Endothelial cell of hepatic sinusoid (primary cell): ENCODE results near the gene APOL6.

Experiments used
- in situ Hi-C: cut with HindIII; loops from 2 replicates; pipeline ENCODE4 v1.10.0; 2017; ENCODE audit warnings: low sequenced_read_pairs

APOL6 gene

DNA sequence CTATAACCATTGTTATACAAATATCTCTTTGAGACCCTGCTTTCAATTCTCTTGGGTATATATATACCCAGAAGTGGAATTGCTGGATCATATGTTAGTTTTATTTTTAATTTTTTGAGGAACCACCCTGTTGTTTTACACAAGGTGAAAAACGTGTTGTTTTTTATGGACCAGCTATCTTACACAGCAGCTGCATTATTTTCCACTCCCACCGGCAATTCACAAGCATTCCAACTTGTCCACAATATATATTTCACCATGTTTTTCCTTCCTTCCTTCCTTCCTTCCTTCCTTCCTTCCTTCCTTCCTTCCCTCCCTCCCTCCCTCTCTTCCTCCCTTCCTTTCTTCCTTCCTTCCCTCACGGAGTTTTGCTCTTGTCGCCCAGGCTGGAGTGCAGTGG lies 63.1 kb downstream of the APOL6 start:
- in situ Hi-C loops: no loop called here

GRCh38 chr22:35712672-35713071 lies 64.4 kb downstream of the APOL6 start:
- in situ Hi-C loops: no loop called here

DNA sequence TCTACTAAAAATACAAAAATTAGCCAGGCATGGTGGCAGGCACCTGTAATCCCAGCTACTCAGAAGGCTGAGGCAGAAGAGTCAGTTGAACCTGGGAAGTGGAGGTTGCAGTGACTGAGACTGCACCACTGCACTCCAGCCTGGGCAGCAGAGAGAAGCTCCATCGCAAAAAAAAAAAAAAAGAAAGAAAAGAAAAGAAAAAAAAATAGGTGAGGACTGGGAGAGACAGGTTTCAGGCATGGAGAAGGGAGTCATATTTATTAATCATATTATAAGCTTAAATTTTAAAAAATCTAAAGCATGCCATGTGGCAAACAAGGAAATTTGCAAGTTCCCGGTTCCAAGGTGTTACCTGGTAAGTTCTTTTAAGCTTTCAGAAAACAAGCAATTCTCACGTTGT lies 69.3 kb downstream of the APOL6 start, which contains the start of gene APOL5:
APOL5 (plus strand) TSS at position 301 of the 400 bp plus-strand sequence; CDS start at position 301, 0 bp downstream.
- in situ Hi-C loops: no loop called here
